Activated T-cell treated with anti-CD3 and anti-CD28 coated beads, Interleukin-2, amount 50 U/mL, for 48 hours (primary cell): ENCODE measurements around the gene TBC1D14.
A peak's percentile ranks its signal among the peaks of the same experiment; 100 is the strongest.
"Not testable (repeated sequence)": the region's sequence is repeated elsewhere in the genome, so short reads cannot be mapped to it uniquely, and the experiment has no call there.

ENCODE experiments used
- DNase-seq, 2 experiments: peaks; one replicate each; pipeline ENCODE4 v3.0.0-alpha.2; 2020

The TBC1D14 gene

DNA sequence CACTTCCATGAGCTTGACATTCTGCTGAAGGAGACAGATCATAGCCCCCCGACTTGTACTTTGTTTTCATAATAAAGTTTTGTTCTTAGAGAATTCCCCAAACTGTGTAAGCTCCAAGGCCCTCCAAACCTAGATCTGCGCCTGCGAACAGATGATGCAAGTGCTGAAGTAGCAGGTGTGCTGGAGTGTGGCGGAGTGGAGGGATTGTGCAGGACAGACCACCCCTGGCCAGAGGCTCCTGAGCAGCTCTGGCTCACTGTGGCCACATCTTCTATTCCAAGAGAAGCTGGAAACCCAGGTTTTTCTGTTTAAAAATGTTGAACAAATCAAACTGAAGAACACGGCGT, 46.4 kb downstream of the TBC1D14 start:
- no peak for DNase-seq

DNA sequence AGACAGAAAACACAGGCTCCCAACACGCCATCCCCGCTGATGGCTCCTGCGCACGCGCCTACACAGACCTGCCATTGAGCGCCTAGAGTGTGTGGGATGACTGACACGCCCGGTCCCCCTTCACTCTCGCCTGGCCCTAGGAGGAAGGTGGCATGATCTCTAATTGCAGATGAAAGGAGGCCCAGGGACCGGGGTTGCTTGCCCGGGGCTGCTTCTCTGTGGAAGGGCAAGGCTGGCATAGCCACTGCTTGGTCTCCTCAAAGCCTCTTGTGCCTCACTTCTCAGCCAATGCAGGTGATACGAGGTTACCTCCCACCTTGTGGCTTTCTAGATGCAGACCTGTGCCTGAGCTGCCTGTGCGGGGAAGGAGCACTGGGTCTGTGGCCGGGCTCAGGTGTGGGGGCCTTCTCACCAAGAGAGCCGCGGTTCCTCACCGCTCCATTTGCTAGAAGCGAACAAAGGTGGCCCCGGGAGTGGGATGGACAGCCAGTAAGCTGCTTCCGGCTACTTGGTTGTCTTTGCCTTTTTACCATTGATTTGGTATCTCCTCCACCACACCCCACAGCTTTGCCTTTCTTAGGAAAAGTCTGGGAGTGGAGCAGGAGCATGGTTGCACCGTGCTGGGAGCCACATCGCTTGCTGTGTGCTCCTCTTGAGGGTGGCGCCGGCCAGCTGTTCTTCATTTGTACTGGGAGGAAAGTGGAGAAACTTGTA, 47.0 kb downstream of the TBC1D14 start:
- no peak for DNase-seq

DNA sequence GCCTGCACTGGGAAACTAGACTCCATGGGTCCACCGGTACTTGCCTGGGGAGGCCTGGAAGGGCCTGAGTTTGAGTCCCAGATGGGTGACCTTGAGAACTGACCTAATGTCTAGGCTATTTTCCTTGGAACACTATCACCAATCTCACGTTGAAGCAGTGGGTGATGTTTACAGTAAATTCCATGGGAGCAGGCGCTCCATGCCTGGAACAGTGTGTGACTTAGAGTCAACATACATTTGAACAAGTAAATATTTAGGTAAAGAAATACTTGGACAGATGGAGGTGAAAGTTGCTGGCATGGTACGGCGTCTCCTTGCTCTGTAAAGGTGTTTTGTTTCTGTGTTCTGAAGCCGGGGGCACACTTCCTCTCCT, 47.5 kb downstream of the TBC1D14 start:
- peak in 1 of 2 experiments; percentile 3 for DNase-seq

DNA sequence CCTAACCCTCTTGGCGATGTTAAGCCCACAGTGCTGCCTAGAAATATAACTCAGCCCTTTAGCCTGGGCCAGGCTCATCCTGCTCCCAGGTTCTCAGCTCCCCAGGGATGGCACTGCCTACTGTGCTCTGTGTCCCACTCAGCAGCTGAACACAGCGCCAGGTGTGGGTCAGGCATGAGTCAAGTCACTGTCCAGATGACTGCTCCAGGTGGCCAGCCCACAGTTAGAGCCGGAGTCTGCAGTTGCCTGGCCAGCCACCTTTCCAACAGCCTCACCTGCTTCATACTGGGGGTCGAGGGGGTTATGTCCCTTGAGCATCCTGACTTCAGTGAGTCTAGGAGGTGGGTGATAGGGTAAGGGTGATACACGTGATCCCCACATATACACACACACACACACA, 48.4 kb downstream of the TBC1D14 start:
- DNase-seq: peak in 1 of 2 experiments; percentile 10

DNA sequence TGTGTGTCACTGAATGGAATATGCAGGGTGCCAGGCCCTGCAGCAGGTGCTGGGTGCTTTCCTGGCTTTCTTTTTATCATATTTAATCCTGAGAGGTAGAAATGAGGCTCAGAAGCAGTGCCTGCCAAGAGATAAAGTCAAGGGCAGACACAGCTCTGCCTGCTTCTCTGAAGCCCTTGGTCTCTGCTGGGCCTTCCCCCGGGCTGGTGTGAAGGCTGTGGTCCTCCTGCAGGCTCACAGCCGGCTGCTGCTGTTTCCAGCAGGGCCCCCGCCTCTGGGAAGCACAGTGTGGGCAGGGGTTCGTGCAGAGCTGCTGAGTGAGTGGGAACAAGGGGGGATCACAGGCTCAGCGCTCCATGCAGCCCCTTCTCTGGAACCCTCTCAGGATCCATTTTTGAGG, 49.6 kb downstream of the TBC1D14 start:
- DNase-seq: peak in 1 of 2 experiments; percentile 4

DNA sequence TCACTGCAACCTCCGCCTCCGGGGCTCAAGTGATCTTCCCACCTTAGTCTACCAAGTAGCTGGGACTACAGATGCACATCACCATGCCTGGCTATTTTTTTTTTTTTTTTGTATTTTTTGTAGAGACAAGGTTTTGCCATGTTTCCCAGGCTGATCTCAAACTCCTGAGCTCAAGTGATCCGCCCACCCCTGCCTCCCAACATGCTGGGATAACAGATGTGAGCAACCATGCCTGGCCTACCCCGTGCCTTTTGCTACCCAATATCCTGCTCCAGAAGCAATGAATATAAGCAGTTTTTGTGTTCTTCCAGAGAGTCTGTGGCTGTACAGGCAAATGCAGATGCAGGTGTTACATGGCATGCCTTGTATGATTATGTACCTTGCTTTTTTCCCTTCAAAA, 50.5 kb downstream of the TBC1D14 start:
- no peak for DNase-seq

DNA sequence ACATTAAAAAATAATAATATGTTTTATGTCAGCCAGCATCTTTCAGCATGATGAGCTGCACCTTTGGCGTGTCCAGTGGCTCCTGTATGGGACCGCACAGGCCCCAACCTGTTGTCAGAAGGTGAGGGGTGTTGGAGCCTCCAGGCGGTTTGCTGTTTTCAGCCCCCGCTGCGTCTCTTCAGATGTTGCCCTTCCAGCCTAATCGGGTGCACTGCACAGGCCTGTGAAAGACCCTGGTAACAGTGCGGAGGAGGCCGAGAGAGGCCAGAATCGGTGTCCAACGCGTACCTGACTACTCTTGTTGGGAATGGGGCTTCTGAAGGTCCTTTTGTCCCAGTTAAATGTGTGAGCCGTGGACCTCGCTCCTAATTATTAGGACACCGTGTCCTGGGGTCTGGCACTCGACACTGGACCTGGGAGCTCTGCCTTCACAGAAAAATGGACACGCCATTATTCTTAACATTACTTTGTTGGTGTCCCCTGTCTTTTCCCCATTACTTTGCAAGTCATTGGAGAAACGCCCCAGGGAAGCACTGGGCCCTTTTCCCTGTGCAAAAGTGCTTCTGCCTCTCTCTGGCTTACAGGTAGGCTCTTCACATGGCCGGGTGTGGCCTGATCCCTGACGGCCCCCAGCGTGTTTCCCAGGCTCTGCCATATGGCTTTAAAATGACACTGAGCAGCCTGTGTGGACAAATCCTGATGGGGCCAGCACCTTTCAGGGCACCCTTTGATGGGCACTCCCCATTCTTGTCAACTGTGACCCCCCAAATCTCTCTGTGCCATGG, 51.2 kb downstream of the TBC1D14 start:
- DNase-seq: no peak

DNA sequence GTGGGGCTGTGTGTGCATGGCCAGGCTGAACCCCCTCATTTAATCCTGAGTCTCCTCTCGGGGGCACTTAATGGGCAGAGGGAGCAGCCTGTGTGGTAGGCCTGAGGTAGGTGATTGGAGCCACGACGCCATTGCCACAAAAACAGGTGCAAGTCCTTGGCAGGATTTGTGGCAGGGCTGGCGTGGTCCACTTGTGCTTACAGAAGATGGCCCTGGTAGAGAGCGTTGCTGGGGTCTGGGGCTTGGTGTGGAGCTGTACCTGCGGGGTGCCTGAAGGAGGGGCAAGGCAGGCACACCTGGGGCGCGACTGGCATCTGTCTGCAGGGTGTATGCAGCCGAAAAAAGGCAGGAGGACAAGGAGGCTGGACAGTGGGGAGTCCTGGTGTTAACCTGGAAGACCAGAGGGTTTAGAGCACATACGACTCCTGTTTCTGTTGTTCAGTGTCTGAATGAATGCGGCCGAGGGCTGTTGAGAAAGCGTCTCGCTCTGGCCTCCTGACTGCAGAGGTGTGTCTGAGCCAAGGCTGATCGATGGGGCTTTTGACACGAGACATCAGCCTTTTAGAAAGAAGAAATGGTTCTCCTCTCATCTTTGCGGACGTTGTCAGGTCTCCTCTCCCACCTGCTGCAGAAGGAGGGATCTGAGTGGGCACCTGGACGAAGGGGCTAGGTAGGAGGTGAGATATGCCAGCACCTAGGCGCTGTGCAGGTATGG, 52.0 kb downstream of the TBC1D14 start:
- no peak for DNase-seq

DNA sequence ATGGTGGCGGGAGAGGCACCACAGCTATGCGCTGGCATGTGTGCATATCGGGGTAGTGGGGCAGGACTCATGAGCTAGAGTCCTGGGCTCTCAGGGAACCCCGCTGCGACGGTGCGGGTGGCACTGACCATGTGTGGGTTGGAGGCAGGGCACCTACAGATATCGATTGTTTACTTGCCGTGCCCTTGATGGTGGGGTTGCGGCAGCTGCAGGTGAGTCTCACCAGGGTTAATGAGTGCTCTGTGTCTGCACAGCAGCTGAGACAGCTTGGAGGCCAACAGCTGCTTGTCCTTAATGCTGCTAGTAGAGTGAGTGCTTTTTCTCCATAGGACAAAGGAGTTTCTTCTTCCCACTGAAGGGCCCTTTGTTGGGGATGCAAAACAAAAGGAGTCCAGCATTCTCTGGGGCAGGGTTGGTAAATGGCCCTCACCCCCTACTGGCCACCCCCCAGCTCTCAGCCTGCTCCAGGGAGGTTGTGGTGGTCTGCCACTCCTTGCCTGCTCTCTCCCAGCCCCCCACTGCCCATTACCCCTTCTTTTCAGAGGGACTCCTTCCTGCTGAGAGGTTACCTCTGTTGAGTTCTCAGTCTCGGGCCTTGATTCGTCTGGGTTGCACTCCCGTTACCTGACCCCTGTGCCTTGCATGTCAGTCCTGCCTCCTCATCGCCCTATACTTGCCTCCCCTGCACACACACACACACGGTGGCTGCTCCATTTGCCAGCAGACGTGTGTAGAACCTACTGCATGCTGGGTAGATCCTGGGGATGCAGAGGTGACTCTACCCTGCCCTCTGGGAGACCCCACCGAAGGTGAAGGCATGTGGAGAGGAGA, 52.8 kb downstream of the TBC1D14 start:
- no peak for DNase-seq

DNA sequence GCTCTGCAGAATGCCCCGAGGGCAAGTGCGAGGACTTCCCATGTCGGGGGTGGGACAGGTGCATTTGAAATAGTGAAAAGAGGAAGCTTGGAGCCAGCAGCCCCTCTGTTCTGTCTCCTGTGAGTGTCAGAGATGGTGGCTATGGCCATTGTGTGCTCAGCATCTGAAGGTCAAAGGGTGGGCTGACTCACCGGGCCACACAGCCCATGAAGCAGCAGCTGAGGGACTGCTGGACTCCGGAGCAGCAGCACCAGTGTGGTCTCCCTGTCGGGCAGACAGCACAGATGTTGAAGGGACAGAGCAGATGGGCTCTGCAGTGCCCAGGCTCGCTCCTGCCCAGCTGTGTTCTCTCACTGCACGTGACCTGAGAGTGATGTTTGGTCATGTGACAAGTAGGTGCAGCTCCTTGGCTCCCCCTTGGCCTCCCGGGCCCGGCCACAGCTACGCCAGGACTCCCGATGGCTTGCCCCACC, 53.5 kb downstream of the TBC1D14 start:
- no peak for DNase-seq

DNA sequence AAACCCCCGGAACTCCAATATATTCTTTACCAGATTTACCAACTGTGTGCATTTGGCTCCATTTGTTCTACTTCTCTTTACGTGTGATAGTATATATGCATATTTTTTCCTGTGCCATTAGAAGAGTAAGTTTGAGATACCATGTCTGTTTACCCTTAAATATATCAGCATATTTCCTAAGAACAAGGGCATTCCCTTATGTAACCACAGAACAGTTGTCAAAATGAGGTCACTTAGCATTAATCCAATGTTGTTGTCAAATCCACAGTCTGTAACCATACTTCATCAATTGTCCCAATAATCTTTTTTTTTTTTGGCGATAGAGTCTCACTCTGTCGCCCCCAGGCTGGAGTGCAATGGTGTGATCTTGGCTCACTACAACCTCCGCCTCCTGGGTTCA, 55.2 kb downstream of the TBC1D14 start:
- no peak for DNase-seq

DNA sequence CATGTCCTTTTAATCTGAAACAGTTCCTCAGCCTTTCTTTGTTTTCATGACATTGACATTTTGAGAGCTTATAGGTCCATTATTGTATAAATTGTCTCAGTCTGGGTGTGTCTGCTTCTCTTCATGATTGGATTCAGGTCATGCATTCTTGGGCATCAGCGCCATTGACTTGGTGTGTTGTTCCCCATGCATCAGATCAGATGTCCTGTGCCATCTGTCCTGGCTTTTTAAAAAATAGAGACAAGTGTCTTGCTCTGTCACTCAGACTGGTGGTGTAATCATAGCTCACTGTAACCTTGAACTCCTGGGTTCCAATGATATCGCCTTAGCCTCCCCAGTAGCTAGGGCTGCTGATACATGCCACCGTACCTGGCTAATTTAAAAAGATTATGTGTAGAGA, 55.7 kb downstream of the TBC1D14 start:
- DNase-seq: no peak

DNA sequence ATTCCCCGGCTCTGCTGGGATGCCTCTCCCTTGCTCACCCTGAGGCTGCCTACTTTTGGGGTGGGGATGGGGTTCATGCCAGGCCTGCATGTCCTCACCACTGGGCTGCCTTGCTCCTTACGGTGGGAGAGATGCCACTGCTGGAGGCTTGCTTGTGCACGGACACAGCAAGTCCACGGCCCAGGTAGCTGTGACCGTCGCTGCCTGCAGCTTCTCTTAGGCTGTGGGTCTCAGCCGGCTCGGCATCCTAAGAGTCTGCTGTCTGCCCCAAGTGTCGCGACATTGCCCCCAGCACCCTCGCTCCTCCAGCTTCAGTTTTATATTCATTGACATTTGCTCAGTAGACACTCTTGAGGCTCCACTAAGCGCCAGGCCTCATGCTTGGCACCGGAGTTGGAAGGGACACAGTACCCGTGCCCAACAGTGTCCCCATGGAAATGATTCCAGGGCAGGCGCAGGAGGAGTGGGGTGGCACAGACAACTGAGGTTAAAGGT, 58.3 kb downstream of the TBC1D14 start:
- DNase-seq: peak in 1 of 2 experiments; percentile 1

DNA sequence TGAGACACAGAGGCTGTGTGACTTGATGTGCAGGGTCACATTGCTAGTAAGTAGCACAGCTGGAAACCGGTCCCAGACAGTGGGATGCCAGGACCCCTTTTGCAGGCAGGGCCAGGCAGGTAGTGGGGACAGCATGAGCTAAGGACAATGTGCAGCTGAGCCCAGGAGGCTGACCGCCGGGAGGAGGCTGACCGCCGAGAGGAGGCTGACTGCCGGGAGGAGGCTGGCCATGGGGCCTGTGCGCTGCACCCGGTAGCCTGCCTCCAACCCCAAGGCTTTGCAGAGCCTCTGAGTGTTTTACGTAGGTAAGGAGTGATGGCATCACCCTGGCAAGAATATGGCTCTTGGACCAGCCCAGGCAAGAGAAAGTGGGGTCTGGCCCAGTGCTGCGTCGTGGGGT, 58.9 kb downstream of the TBC1D14 start:
- no peak for DNase-seq

DNA sequence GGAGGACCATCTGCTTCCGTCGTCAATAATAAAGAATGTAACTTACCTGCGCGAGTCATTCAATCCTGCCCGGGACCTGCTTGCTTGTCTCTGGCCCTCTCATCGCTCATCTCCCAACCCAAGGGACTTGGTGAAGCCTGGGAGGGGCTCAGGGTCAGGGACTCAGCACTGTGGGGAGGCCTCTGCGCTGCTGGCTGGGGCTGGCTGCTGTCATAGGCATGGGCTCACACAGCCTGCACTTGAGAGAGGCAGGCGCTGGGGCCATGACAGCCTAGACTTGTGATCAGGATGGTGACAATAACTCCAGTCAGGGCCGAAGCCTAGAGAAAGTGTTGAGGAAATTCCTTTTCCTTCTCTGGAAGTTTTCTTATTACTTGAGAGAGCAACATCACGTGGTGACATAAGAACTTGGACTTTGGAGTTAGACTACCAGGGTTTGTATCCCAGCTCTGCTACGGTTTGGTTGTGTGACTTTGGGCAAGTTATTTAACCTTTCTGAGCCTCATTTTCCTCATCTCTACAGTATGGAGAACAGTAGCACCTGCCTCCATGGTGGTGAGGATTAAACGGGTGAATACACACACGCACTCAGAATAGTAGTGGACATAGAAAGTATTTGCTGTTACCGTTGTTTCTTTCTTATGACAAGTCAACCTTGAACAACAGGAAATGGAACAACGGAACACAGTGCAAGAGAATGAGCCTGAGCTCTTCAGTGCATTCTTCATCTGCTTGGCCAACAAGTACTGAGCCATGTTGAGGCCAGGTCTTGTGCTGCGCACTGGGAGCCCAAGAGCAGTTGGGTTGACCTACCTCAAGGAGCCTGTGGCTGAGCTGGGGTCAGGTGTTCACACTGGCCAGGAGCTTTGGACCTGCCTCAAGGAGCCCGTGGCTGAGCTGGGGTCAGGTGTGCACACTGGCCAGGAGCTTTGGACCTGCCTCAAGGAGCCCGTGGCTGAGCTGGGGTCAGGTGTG, 60.5 kb downstream of the TBC1D14 start:
- no peak for DNase-seq

DNA sequence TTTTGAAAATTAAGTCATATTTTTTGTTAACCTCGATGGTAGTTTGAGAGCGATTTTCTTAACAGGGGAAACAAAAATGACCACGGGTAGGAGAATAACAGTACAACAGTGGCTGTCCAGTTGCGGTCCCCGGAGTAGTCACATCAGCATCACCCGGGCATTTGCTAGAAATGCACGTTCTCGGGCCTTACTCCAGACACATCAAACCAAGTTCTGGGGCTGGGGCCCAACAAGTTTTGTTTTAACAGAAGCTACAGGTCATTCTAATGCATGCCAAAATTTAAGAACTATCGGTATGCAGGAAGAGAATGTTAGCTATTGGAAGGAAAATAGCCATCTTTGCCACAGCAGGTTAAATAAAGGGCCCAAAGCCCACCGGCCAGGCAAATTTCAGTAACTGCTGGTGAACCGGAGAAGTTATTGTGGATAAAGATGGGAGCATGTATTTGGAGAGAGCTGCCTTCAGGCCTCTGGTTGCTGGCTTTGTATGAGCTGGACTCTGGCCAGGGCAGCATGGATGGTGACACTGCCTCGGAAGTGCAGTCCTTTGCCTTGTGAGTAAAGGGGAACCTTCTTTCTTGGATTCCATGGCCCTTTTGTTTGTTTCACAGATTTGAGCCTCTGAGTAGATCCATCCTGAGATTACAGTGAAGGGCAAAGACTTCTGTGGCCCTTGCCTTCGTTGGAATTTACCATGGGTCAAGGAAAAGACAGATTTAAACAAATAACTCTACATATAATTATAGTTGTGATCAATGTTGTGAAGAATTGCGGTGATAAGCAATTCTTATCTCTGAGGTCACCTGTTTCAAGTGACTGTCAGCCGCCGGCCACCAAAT, 62.1 kb downstream of the TBC1D14 start:
- DNase-seq: no peak

DNA sequence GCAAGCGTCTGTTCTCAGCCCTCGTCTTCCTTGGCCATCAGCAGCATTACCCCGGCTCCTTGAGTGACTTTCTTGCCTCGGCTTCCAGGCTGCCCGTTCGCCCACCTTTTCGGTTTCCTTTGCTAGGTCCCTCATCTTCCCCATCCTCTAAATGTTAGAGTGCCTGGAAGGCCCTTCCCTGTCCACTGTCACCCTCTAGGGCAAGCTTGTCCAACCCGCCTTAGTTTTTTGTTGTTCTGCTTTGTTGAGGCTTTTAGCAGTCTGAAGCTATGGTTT, 62.7 kb downstream of the TBC1D14 start:
- no peak for DNase-seq

DNA sequence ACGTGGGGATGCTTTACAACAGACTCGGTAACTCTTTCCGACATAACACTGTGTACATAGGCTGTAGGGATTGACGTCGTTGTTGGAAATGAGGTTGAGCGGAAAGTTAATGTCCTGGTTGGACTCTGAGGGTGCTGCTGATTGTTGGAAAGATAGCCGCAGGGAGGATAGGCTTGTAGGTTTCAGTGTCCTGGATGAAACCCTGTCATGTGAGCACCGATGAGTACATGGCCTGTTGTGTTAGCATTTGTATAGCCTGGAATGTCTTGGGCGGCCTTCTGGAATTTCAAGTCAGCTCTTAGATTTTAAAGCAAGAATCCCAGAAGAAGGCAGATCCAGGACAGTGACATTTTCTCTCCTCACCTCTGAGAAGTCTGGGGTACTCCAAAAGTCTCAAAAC, 63.3 kb downstream of the TBC1D14 start:
- no peak for DNase-seq

DNA sequence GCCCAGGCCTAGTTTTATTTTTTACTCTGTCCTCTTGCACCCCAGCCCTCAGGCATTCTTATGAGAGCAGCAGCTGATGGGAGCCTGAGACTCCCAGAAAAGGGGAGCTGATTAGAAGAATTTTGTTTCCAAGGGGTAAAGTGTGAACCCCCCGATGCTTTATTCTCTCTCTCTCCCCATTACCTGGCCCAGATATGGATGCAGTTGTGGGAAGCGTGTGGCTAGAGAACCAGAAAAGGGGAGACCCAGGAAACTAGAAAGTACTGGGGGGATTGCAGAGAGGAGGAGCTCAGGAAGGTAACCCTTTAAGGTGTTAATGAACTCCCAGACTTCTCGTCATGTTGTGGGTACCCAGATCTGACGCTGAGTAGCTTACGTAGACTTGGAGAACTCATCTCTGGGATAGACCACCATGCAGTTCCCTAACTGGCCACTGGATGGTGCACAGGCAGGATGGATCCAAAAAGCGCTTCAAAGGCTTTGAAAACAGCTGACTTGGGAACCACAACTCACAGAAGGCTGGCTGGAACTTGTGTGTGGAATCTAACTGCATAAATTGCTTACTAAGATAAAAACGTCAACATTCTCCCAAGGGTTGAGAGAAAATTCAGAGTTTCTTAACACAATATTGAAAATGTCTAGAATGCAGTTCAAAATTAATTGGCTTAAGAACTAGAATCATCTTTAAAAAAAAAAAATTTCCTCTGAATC, 64.7 kb downstream of the TBC1D14 start:
- DNase-seq: peak; percentile 89 to 90

DNA sequence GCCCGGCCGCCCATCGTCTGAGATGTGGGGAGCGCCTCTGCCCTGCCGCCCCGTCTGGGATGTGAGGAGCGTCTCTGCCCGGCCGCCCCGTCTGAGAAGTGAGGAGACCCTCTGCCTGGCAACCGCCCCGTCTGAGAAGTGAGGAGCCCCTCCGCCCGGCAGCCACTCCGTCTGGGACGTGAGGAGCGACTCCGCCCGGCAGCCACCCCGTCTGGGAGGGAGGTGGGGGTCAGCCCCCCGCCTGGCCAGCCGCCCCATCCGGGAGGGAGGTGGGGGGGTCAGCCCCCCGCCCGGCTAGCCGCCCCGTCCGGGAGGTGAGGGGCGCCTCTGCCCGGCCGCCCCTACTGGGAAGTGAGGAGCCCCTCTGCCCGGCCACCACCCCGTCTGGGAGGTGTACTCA, 68.2 kb downstream of the TBC1D14 start:
- not testable (repeated sequence) for DNase-seq
